ENCODE measurements around the gene RELA. TPM values are rescaled to one million over a fixed set of nuclear protein-coding genes. Genes with fewer than 3 reads are reported as not detected.
A peak's percentile ranks its signal among the peaks of the same experiment; 100 is the strongest.

RELA gene
- total and polyA plus RNA-seq, 4 donors = 28.8 to 108 (median 86.0) TPM

- Histone ChIP-seq H3K36me3 (ENCODE audit: control insufficient read depth in 1 of 2, insufficient read depth in 2 of 2, low read length in 1 of 2) (no peaks in the 10 kb centered on the region), H3K27ac (ENCODE audit: low read depth in 1 of 2, low read length in 2 of 2) (no peak overlapping the region), H3K4me3 (ENCODE audit: low read length in 2 of 2) (no peak overlapping the region), H3K27me3 (ENCODE audit: control insufficient read depth in 1 of 2, insufficient read depth in 2 of 2, low read length in 1 of 2) (no peaks in the 10 kb centered on the region), H3K9me3 (ENCODE audit: control insufficient read depth, low read length) (no peaks in the 10 kb centered on the region), H3K4me1 (ENCODE audit: control insufficient read depth in 1 of 2, insufficient read depth in 2 of 2, low read length in 2 of 2) (peaks cover 0 to 2% of the 10 kb centered on the region in 2 donors)
- ATAC-seq (ENCODE audit: low FRiP score) = no peak
- peak in 1 of 2 donors; percentile 81 for DNase-seq
- 52 to 53% methylated on average over 10 of the region's 10 CpGs for WGBS, 2 donors
- intact Hi-C loops (cut with DNase I) = loop anchor here in 1 of 2 donors (5.0 kb wide), 1 partner anchor 69 kb away; no protein-coding TSS in a partner anchor
Observed at GRCh38 chr11:65611028-65611757, 51.5 kb downstream of the RELA start.

- Histone ChIP-seq H3K4me3 (ENCODE audit: low read length in 2 of 2) (no peak overlapping the region), H3K27ac (ENCODE audit: low read depth in 1 of 2, low read length in 2 of 2) (no peak overlapping the region), H3K9me3 (ENCODE audit: control insufficient read depth, low read length) (no peaks in the 10 kb centered on the region), H3K4me1 (ENCODE audit: control insufficient read depth in 1 of 2, insufficient read depth in 2 of 2, low read length in 2 of 2) (peaks cover 0 to 2% of the 10 kb centered on the region in 2 donors), H3K36me3 (ENCODE audit: control insufficient read depth in 1 of 2, insufficient read depth in 2 of 2, low read length in 1 of 2) (no peaks in the 10 kb centered on the region), H3K27me3 (ENCODE audit: control insufficient read depth in 1 of 2, insufficient read depth in 2 of 2, low read length in 1 of 2) (no peaks in the 10 kb centered on the region)
- intact Hi-C loops (cut with DNase I) = loop anchor here in 1 of 2 donors (5.0 kb wide), 1 partner anchor 68 kb away; no protein-coding TSS in a partner anchor
- ATAC-seq (ENCODE audit: low FRiP score) (no peak), DNase-seq (no peak)
- WGBS, 2 donors = 49 to 53% methylated on average over 6 of the region's 6 CpGs
Observed at GRCh38 chr11:65610404-65610803, 52.3 kb downstream of the RELA start.

DNA sequence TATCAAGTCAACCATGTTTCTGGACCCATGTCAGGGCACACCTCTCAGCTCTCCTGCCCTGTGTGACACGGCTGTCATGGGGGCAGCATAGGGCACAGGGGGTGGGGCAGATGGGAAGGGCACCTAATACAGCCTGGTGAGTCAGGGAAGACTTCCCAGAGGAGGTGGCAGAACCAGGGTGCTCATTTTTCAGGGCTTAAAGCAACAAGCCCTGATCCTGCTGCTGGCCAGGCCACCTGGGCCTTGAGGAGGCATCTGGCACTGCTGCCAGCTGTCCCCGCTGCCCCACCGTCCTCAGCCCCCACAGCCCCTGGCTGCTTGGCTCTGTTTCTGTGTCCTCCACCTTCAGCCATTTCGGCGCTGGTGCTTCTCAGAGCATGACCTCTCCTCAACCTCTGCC is 53.1 kb downstream of the RELA start:
- DNase-seq (no peak), ATAC-seq (ENCODE audit: low FRiP score) (no peak)
- 71 to 74% methylated on average over 5 of the region's 5 CpGs for WGBS, 2 donors
- H3K4me3 ChIP-seq (ENCODE audit: low read length in 2 of 2) = no peak overlapping the region
- no peaks in the 10 kb centered on the region for H3K9me3 ChIP-seq (ENCODE audit: control insufficient read depth, low read length)
- peaks cover 0 to 2% of the 10 kb centered on the region in 2 donors for H3K4me1 ChIP-seq (ENCODE audit: control insufficient read depth in 1 of 2, insufficient read depth in 2 of 2, low read length in 2 of 2)
- no peaks in the 10 kb centered on the region for H3K27me3 ChIP-seq (ENCODE audit: control insufficient read depth in 1 of 2, insufficient read depth in 2 of 2, low read length in 1 of 2)
- H3K36me3 ChIP-seq (ENCODE audit: control insufficient read depth in 1 of 2, insufficient read depth in 2 of 2, low read length in 1 of 2) = peaks cover 0 to 2% of the 10 kb centered on the region in 2 donors
- intact Hi-C loops (cut with DNase I) = loop anchor here in 1 of 2 donors (5.0 kb wide), 1 partner anchor 67 kb away; no protein-coding TSS in a partner anchor
- H3K27ac ChIP-seq (ENCODE audit: low read depth in 1 of 2, low read length in 2 of 2) = no peak overlapping the region

GRCh38 chr11:65609229-65609628 is 53.5 kb downstream of the RELA start:
- no peak overlapping the region for H3K4me3 ChIP-seq (ENCODE audit: low read length in 2 of 2)
- peaks cover 0 to 2% of the 10 kb centered on the region in 2 donors for H3K36me3 ChIP-seq (ENCODE audit: control insufficient read depth in 1 of 2, insufficient read depth in 2 of 2, low read length in 1 of 2)
- DNase-seq (no peak), ATAC-seq (ENCODE audit: low FRiP score) (no peak)
- intact Hi-C loops (cut with DNase I) = no loop called here
- H3K4me1 ChIP-seq (ENCODE audit: control insufficient read depth in 1 of 2, insufficient read depth in 2 of 2, low read length in 2 of 2) = peaks cover 0 to 2% of the 10 kb centered on the region in 2 donors
- no peaks in the 10 kb centered on the region for H3K9me3 ChIP-seq (ENCODE audit: control insufficient read depth, low read length)
- no peak overlapping the region for H3K27ac ChIP-seq (ENCODE audit: low read depth in 1 of 2, low read length in 2 of 2)
- no peaks in the 10 kb centered on the region for H3K27me3 ChIP-seq (ENCODE audit: control insufficient read depth in 1 of 2, insufficient read depth in 2 of 2, low read length in 1 of 2)
- 26 to 31% methylated on average over 3 of the region's 3 CpGs for WGBS, 2 donors

DNA sequence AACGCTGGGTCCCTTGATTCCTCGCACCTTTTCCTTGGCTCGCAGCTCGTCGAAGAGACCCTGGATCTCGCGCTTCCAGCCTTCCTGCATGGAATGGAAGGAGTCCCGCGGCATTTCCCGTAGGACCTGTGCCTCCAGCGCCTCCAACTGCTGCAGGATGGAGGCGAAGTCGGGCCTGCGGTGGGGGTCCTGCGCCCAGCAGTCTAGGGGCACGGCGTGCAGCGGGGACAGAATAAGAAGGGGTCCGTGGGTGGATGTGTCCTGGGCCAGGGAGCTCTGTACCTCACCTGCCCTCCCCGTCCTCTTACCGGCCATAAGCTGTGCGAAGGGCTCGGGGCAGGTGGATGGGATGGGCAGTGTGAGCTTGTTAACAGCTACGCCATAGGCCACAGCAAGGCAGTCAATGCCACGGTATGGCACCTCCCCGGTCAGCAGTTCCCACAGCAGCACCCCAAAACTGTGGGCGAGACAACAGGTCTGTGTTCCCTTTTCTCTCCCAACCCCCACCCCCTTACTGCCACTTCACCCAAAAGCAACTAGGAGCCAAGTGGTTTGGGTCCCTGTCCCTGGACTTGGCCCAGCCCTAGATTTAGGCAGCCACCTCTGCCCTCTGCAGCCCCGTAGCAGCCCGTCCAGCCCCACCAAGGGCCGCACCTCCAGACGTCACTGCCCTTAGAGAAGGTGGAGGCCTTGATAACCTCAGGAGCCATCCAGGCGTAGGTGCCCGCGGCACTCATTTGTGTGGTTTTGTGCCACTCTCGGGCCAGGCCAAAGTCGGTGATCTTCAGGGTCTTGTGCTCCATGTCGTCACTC is 54.9 kb downstream of the RELA start:
- Histone ChIP-seq H3K4me1 (ENCODE audit: control insufficient read depth in 1 of 2, insufficient read depth in 2 of 2, low read length in 2 of 2) (peaks cover 0 to 2% of the 10 kb centered on the region in 2 donors), H3K27ac (ENCODE audit: low read depth in 1 of 2, low read length in 2 of 2) (peak overlapping the region in 1 of 2 donors; percentile 26), H3K36me3 (ENCODE audit: control insufficient read depth in 1 of 2, insufficient read depth in 2 of 2, low read length in 1 of 2) (peaks cover 2 to 3% of the 10 kb centered on the region in 2 donors), H3K4me3 (ENCODE audit: low read length in 2 of 2) (no peak overlapping the region), H3K27me3 (ENCODE audit: control insufficient read depth in 1 of 2, insufficient read depth in 2 of 2, low read length in 1 of 2) (no peaks in the 10 kb centered on the region), H3K9me3 (ENCODE audit: control insufficient read depth, low read length) (no peaks in the 10 kb centered on the region)
- 75 to 80% methylated on average over 37 of the region's 37 CpGs for WGBS, 2 donors
- no peak for DNase-seq
- intact Hi-C loops (cut with DNase I) = loop anchor here in 1 of 2 donors (2.0 kb wide), 1 partner anchor 33 kb away; no protein-coding TSS in a partner anchor
- ATAC-seq (ENCODE audit: low FRiP score) = no peak

- peak; percentile 93 to 97 for DNase-seq
- peak; percentile 96 for ATAC-seq (ENCODE audit: low FRiP score)
- peaks cover 2 to 3% of the 10 kb centered on the region in 2 donors for H3K36me3 ChIP-seq (ENCODE audit: control insufficient read depth in 1 of 2, insufficient read depth in 2 of 2, low read length in 1 of 2)
- 34 to 36% methylated on average over 67 of the region's 67 CpGs for WGBS, 2 donors
- intact Hi-C loops (cut with DNase I) = loop anchor here in 1 of 2 donors (2.0 kb wide), 1 partner anchor 32 kb away; no protein-coding TSS in a partner anchor
- H3K27me3 ChIP-seq (ENCODE audit: control insufficient read depth in 1 of 2, insufficient read depth in 2 of 2, low read length in 1 of 2) = no peaks in the 10 kb centered on the region
- no peaks in the 10 kb centered on the region for H3K9me3 ChIP-seq (ENCODE audit: control insufficient read depth, low read length)
- peaks cover 0 to 2% of the 10 kb centered on the region in 2 donors for H3K4me1 ChIP-seq (ENCODE audit: control insufficient read depth in 1 of 2, insufficient read depth in 2 of 2, low read length in 2 of 2)
- H3K4me3 ChIP-seq (ENCODE audit: low read length in 2 of 2) = no peak overlapping the region
- peak overlapping the region in 1 of 2 donors; percentile 26 for H3K27ac ChIP-seq (ENCODE audit: low read depth in 1 of 2, low read length in 2 of 2)
Observed at GRCh38 chr11:65606876-65607613, 55.7 kb downstream of the RELA start.

- ATAC-seq (ENCODE audit: low FRiP score) (no peak), DNase-seq (no peak)
- no peaks in the 10 kb centered on the region for H3K27me3 ChIP-seq (ENCODE audit: control insufficient read depth in 1 of 2, insufficient read depth in 2 of 2, low read length in 1 of 2)
- intact Hi-C loops (cut with DNase I) = no loop called here
- H3K9me3 ChIP-seq (ENCODE audit: control insufficient read depth, low read length) = no peaks in the 10 kb centered on the region
- H3K36me3 ChIP-seq (ENCODE audit: control insufficient read depth in 1 of 2, insufficient read depth in 2 of 2, low read length in 1 of 2) = peaks cover 2 to 3% of the 10 kb centered on the region in 2 donors
- H3K4me3 ChIP-seq (ENCODE audit: low read length in 2 of 2) = no peak overlapping the region
- no peaks in the 10 kb centered on the region for H3K4me1 ChIP-seq (ENCODE audit: control insufficient read depth in 1 of 2, insufficient read depth in 2 of 2, low read length in 2 of 2)
- 93 to 96% methylated on average over 1 of the region's 1 CpG for WGBS, 2 donors
- no peak overlapping the region for H3K27ac ChIP-seq (ENCODE audit: low read depth in 1 of 2, low read length in 2 of 2)
Observed at GRCh38 chr11:65604258-65604657, 58.5 kb downstream of the RELA start.
